Activated B cell treated with CpG ODN at 0.5 μM for 24 hours (primary cell): ENCODE results near the gene DENND5B. TPM values are rescaled to one million over a fixed set of nuclear protein-coding genes. Genes with fewer than 3 reads are reported as not detected.
"Not testable (repeated sequence)": the region's sequence is repeated elsewhere in the genome, so short reads cannot be mapped to it uniquely, and the experiment has no call there.

Source experiments
- ATAC-seq: fragments of 200-7000 bp; cut with Tn5 transposase; one replicate; pipeline ENCODE4 v1.10.0; 2021; ENCODE audit warnings: low read depth, mild to moderate bottlenecking, moderate library complexity
- CTCF ChIA-PET: fragments of 350-600 bp; sonication (Branson Sonifier 250); formaldehyde crosslinking; loops from one replicate; lab custom pipeline; 2021; ENCODE audit warnings: antibody characterized with exemption; lab: Charles Lee
- POLR2A ChIA-PET: fragments of 350-600 bp; sonication (Branson Sonifier 250); formaldehyde crosslinking; loops from one replicate; lab custom pipeline; 2021; ENCODE audit warnings: antibody characterized with exemption; lab: Charles Lee
- DNase-seq: peaks from one replicate; pipeline ENCODE4 v3.0.0; 2022
- H3K27ac Mint-ChIP-seq: one replicate; pipeline ENCODE4 v1.8.0; 2020; ENCODE audit warnings: mixed read lengths
- H3K27me3 Mint-ChIP-seq: one replicate; pipeline ENCODE4 v1.8.0; 2021; ENCODE audit warnings: mixed read lengths
- H3K36me3 Mint-ChIP-seq: one replicate; pipeline ENCODE4 v1.8.0; 2021; ENCODE audit warnings: low read depth, mixed read lengths
- H3K4me1 Mint-ChIP-seq: one replicate; pipeline ENCODE4 v1.8.0; 2021; ENCODE audit warnings: mixed read lengths
- H3K4me3 Mint-ChIP-seq: one replicate; pipeline ENCODE4 v1.8.0; 2020; ENCODE audit warnings: mild to moderate bottlenecking, mixed read lengths
- H3K9me3 Mint-ChIP-seq: one replicate; pipeline ENCODE4 v1.8.0; 2020; ENCODE audit warnings: mixed read lengths
- intact Hi-C: fragments of 100-400 bp; cut with micrococcal nuclease; formaldehyde crosslinking; loops from one replicate; pipeline ENCODE4 v1.15.1; 2024
- total RNA-seq: library from RNA; stranded (reverse); gene quantifications from 2 replicates; pipeline ENCODE4 v1.2.3, GENCODE V29; 2022
- TF ChIP-seq, protein P1 (sequence below): fragments of 200-600 bp; IDR thresholded peaks from one replicate; pipeline ENCODE4 v1.8.0; 2022; ENCODE audit warnings: antibody characterized with exemption, mild to moderate bottlenecking

Gene DENND5B
- total RNA-seq, 1 donor from 2014 or later = 64.1 TPM

DNA sequence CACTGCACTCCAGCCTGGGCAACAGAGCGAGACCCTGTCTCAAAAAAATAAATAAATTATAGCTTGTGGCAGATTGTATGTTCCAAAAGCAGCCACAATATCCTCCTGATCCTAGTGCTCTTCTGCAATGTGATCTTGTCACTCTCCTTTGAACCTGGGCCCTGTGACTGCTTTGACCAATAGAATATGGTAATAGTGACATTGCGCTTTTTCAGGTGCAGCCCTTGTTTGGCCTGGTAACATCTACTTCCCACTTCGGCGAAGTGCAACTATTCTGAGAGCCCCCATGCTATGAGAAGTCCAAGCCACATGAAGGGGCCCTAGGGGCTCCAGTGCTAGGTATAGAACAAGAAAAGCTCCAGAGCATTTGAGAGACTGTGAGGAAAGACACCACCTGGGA lies 31.1 kb upstream of the DENND5B start:
- H3K27ac Mint-ChIP-seq = no peak overlapping the region
- ChIA-PET CTCF (no interaction called here), POLR2A (no interaction called here)
- TF ChIP-seq, protein P1, sequence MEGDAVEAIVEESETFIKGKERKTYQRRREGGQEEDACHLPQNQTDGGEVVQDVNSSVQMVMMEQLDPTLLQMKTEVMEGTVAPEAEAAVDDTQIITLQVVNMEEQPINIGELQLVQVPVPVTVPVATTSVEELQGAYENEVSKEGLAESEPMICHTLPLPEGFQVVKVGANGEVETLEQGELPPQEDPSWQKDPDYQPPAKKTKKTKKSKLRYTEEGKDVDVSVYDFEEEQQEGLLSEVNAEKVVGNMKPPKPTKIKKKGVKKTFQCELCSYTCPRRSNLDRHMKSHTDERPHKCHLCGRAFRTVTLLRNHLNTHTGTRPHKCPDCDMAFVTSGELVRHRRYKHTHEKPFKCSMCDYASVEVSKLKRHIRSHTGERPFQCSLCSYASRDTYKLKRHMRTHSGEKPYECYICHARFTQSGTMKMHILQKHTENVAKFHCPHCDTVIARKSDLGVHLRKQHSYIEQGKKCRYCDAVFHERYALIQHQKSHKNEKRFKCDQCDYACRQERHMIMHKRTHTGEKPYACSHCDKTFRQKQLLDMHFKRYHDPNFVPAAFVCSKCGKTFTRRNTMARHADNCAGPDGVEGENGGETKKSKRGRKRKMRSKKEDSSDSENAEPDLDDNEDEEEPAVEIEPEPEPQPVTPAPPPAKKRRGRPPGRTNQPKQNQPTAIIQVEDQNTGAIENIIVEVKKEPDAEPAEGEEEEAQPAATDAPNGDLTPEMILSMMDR = no peak
- DNase-seq (no peak), ATAC-seq (no peak)
- peaks cover 21% of the 10 kb centered on the region for H3K4me1 Mint-ChIP-seq
- peaks cover 5% of the 10 kb centered on the region for H3K9me3 Mint-ChIP-seq
- no peaks in the 10 kb centered on the region for H3K27me3 Mint-ChIP-seq
- intact Hi-C loops = no loop called here
- no peak overlapping the region for H3K4me3 Mint-ChIP-seq
- H3K36me3 Mint-ChIP-seq = no peaks in the 10 kb centered on the region

DNA sequence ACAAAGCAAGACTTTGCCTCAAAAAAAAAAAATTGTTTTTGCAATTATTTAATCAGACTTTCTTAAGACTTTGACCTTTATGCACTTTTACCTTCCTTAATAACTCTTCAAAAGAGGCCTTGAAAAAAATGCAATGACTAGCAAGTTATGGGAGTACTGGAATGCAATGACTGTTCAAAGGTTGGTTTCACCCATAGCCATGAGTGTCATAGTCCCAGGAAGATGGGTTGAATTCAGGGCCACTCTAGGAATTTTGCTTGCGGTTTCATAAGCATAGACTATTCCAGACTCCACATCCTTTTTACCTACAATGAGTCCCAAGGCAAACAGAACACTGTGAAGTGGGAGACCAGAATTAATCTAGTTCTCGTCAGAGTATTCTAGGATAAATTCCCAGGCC lies 29.4 kb upstream of the DENND5B start:
- H3K36me3 Mint-ChIP-seq = no peaks in the 10 kb centered on the region
- ATAC-seq (no peak), DNase-seq (no peak)
- H3K27me3 Mint-ChIP-seq = no peaks in the 10 kb centered on the region
- ChIA-PET CTCF (no interaction called here), POLR2A (no interaction called here)
- H3K9me3 Mint-ChIP-seq = no peaks in the 10 kb centered on the region
- TF ChIP-seq, protein P1 = no peak
- intact Hi-C loops = no loop called here
- peaks cover 15% of the 10 kb centered on the region for H3K4me1 Mint-ChIP-seq
- no peak overlapping the region for H3K27ac Mint-ChIP-seq
- H3K4me3 Mint-ChIP-seq = no peak overlapping the region

DNA sequence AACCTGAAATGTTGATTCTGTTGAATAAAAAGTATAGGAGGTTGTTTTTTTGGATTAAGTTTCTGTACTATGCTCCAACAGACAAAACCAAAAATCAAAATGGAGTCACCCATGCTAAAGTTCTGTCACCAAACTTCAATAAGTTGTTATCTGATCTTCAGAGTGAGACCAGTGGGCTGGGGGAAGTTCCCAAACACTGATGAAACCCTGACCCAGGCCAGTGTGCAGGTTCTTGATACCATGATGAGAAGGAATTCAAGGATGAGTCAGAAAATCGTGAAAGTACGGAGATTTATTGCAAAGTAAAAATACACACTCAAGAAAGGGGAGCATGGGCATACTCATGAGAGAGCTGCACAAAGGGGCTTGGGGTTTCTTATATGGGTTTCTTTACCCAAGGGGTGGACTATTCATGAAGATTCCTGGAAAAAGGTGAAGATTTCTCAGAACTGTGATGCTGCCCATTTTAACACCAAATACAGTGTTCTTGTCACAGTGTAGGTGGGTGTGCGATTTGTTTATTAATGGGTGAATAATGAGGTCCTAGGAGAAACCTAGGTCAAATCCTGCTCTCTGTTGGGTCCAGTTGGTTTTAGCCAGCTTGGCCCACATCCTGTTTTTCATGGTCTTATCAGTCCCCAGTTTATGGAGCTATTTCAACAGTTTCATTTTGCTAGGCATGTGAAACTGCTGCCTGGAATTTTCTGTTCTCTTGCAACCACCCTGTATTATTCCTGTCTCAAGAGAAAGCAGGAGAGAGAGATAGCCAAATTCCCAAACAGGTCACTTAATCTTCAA lies 27.5 kb upstream of the DENND5B start:
- no peaks in the 10 kb centered on the region for H3K36me3 Mint-ChIP-seq
- ATAC-seq = no peak
- H3K4me3 Mint-ChIP-seq = no peak overlapping the region
- H3K4me1 Mint-ChIP-seq = peaks cover 12% of the 10 kb centered on the region
- intact Hi-C loops = no loop called here
- no peaks in the 10 kb centered on the region for H3K9me3 Mint-ChIP-seq
- H3K27me3 Mint-ChIP-seq = no peaks in the 10 kb centered on the region
- ChIA-PET CTCF (interaction anchor here (0.6 kb wide), 1 partner anchor 35 kb away, joined by 3 read pairs; no protein-coding TSS in a partner anchor), POLR2A (interaction anchor here (0.7 to 0.9 kb wide), 2 partner anchors 9 to 15 kb away, joined by 3 read pairs; no protein-coding TSS in a partner anchor)
- H3K27ac Mint-ChIP-seq = no peak overlapping the region
- TF ChIP-seq, protein P1 = no peak
- DNase-seq = no peak

DNA sequence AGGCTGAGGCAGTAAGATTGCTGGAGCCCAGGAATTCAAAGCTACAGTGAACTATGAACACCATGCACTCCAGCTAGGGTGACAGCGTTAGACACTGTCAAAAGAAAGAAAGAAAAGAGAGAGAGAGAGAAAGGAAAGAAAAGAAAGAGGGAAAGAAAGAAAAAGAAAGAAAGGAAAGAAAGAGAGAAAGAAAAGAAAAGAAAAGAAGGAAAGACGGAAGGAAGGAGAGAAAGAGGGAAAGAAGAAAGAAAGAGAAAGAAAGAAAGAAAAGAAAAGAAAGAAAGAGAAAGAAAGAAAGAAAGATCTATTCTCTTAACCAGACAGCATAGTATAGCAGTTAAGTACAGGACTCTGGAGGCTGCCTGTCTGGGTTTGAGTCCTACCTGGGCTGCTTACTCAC lies 21.9 kb upstream of the DENND5B start:
- ChIA-PET CTCF (no interaction called here), POLR2A (no interaction called here)
- TF ChIP-seq, protein P1 = no peak
- no peak for DNase-seq
- H3K36me3 Mint-ChIP-seq = peaks cover 3% of the 10 kb centered on the region
- no peak for ATAC-seq
- H3K27me3 Mint-ChIP-seq = no peaks in the 10 kb centered on the region
- no peak overlapping the region for H3K27ac Mint-ChIP-seq
- peaks cover 6% of the 10 kb centered on the region for H3K9me3 Mint-ChIP-seq
- intact Hi-C loops = no loop called here
- H3K4me3 Mint-ChIP-seq = no peak overlapping the region
- no peaks in the 10 kb centered on the region for H3K4me1 Mint-ChIP-seq

DNA sequence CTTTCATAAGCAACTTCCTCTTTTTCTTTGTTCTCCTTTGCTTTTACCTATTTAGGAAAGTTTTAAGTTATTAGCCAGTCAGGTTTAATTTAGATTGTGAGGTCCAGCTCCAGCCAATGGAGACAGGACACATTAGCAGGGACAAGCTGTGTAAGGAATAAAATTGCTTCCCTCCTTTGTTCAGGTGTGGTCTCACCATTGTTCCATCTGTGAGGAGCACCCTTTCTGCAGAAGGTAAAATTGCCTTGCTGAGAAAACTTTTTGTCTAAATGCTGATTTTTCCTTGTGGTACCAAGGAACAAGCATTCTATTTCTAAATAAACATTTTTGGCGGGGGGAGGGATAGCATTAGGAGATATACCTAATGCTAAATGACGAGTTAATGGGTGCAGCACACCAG lies 17.4 kb upstream of the DENND5B start:
- H3K4me3 Mint-ChIP-seq, intact Hi-C loops, H3K36me3 Mint-ChIP-seq, DNase-seq, ATAC-seq, H3K27me3 Mint-ChIP-seq, H3K9me3 Mint-ChIP-seq: not testable (repeated sequence)
- ChIA-PET CTCF (interaction anchor here (1.0 kb wide), 1 partner anchor 45 kb away, joined by 3 read pairs; no protein-coding TSS in a partner anchor), POLR2A (interaction anchor here (0.7 to 1.0 kb wide), 3 partner anchors 10 to 62 kb away, joined by 3 read pairs; no protein-coding TSS in a partner anchor)
- Mint-ChIP-seq H3K27ac (peak overlapping the region; percentile 35), H3K4me1 (peaks cover 21% of the 10 kb centered on the region)
